ENCODE results near the gene FAHD2A. TPM values are rescaled to one million over a fixed set of nuclear protein-coding genes. Genes with fewer than 3 reads are reported as not detected.
"Not testable (repeated sequence)": the region's sequence is repeated elsewhere in the genome, so short reads cannot be mapped to it uniquely, and the experiment has no call there.

Gene FAHD2A
- total RNA-seq, 1 experiment from 2014 or later: 28.5 TPM

DNA sequence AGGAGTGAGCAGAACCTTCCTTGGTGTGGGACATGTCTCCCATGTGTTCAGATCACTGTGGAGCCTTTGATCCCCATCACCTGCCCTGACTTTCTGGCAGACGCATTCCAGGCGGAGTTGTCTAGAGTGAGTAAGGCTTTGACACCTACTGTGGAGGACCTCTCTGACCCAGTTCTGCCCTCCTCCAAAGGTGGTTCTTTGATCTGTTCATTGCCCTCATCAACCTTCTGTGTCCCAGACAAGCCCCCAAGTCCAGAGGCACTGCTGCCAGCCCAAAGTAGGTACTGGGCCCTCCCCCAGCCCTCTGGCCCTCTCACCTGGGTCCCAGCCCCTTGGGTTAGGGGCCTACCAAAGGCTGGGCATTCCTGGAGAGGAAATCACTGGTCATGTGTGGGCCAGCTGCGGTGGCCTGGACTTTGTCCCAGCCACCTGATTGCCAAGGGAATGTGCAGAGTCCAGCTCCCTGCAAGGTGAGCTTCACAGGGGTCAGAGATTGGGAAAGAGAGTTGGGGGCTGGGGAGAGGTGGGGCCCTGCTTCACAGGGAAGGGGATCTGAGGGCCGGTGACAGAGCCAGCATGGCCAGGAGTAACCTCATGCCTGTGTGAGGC is 12.1 kb upstream of the FAHD2A start:
- no peak for DNase-seq (ENCODE audit: low read depth)

DNA sequence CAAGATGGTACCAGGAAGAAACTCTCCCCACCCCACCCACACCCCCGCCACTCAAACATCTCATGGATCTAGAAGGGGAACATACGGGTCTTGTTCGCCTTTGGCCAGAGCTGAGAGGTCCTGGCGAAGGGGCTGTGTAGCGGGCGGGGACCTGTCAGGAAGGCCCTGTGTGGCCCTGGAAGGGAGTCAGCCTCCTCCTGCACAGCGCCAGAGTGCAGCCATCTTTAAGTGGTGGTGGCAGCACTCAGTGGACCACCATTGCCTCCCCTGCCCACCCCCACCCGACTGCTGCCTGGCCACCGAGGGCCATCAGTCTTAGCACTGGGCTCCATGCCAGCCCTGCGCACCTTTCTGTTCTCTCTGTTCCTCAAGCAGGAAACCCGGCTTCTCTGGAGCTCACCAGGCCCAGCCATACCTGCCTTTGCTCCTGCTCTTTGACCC is 11.6 kb upstream of the FAHD2A start:
- no peak for DNase-seq (ENCODE audit: low read depth)

DNA sequence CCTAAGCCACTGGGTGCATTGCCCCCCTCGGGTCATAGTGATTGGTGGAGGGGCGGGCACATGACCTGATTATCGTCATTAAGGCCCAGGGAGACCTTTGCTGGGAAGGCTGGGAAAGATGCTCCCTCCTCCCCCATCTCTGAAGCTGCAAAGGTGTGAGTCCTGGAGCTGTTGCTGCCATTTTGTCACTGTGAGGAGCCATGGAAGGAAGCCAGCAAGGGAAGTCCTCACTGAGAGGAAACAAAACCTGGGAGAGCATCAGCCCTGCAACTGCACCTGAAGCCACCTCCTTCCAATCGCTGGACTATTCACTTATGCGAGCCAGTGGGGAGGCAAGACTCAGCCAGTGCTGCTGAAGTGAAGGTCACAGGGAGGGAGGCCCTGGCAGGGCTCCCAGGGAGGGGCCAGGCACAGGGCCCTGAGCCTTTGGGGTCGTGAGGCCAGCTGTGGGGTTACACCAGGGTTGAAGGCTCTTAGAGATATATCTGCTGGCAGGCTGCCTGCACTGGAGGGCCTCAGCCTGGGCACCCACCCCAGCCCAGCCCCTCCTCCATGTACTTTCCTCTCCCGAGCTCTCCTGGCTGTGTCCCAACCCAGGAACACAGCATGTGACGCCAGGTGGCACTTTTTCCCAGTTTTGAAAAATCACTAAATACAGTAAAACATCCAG is 10.7 kb upstream of the FAHD2A start:
- no peak for DNase-seq (ENCODE audit: low read depth)

DNA sequence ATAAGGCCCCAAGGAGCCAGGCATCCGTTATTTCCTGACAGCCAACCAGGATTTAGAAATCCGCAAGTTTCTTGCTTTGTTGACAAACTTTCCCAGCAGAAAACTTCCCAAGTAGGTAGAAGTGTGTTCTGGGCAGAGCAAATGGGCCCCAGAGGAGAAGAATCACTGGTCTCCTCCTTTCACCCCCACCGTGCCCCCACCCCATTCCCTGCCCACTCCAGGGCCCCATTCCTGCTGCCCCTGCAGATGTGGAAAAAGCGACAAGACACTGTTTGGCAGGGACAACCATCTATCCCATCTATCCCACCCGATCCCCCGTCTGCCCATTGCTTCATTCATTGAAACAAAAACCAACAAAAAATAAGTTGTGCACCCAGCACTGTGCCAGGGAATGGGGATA is 10.2 kb upstream of the FAHD2A start:
- no peak for DNase-seq (ENCODE audit: low read depth)

DNA sequence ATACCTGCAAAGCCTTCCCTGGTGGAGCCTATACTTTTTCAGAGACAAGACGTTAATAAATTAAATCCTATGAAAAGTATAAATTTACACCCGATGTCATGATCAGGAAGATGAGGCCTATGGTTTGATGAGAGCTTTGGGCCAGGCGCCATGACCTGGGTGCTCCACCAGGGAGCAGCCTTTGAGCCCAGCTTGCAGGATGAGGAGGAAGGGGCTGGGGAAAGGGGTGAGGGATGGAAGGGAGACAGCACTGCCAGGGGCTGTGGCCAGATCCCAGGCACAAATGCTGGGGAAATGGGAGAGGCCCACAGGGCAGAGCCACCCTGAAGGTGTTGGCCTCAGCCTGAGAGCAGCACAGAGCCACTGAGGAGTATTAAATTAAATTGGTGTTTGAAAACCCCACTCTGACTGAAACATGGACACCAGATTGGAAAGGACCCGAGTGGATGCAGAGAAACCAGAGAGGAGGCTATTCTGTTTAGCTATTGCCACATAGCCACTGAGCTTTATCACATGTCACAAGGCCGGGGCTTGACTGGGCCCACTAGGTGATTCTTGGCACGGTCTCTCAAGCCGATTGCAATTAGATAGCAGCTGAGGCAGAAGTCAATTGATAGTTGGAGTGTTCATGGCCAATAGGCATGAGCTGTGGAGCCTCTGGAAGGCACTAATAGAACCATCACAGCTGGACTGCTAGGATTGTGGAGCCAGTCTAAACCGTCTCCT is 9.6 kb upstream of the FAHD2A start:
- DNase-seq (ENCODE audit: low read depth): no peak

DNA sequence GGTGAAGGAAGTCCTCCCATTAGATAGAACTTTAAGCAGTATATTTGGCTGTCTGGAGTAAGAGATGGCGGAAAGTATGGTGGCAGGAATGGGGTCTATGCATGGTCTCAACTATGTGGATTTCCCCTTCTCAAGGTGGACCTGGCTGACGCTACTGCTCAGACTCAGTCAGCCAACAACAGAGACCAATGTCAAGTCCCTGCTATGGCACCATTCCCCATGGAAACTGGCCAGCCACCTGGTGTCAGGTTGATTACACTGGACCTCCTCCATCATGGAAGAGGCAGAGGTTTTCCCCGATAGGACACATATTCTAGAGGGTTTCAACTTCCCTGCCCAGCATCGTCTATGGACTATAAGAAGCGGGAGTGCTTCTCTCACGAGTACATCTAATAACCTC is 8.6 kb upstream of the FAHD2A start:
- no peak for DNase-seq (ENCODE audit: low read depth)

DNA sequence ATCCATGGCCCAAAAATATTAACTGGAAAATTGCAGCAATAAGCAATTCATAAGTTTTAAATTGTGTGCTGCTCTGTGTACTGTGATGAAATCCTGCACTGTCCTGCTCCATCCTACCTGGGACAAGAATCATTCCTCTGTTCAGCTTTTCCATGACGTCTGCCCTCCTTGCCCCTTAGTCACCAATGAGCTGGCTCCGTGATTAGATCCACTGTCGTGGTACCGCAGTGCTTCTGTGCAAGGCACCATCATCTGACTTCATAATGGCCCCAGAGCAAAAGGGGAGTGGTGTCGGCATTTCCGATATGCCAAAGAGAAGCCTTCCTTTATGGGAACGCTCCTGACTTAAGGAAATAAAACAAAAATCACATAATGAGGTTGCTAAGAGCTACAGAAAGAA is 3.4 kb upstream of the FAHD2A start:
- DNase-seq (ENCODE audit: low read depth): no peak

DNA sequence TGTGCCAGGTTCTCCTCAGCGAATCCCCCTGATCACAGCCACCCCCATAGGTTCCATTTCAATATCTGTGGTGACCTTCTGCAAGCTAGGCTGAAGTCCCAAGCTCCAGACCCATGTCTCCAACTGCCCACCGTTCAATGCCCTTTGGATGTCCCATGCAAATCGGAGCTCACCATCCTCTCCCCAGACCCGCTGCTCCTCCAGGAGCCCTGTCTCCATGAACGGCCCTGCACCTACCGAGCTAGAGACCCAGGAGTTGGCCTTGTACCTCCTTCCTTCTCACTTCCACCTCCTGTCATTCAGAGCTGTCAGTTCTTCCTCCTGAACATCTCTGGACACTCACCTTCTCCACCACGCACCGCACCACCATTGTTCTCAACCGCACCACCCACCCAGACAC is 1.0 kb upstream of the FAHD2A start:
- no peak for DNase-seq (ENCODE audit: low read depth)

DNA sequence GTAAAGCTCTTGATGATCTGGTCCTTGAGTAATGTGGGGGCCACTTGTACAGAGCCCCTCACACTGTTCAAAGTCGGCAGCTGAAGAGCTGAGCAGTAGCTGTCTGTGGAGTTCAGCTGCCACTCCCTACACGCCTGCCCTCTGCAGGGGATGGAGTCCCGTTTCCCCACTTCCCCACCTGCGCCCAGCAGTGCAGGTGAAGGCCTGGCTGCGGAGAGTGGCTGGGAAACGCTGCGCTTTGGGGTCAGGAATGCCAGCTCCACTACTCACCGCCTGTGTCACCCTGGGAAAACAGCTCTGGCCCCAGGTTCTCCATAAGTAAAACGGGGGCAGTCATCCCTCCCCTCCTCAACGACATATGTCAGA is 521 bp upstream of the FAHD2A start:
- DNase-seq (ENCODE audit: low read depth): peak; percentile 20

DNA sequence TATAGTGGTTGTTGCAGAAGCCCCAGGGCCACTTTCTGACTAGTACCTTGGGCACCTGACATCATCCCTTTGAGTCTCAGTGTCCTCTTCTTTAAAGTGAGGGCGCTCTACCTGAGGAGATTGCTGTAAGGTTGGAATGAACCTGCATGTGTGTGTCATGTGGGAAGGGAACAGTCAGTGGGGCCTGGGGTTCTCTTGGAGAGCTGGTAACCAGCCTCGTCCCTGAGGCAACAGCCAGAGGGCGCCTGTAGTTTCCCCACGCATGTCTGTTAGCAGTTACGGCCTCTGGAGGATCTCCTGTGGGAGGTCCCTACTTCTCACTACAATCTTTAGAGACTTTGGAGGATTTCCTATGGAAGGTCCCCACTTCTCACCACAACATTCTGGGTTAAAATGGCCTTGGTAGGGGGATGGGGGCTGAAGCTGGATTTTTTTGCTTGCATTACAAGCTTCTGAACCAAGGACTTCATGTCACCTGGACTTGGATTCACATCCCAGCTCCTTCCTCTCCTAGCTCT is 755 bp downstream of the FAHD2A start:
- DNase-seq (ENCODE audit: low read depth): peak; percentile 21

DNA sequence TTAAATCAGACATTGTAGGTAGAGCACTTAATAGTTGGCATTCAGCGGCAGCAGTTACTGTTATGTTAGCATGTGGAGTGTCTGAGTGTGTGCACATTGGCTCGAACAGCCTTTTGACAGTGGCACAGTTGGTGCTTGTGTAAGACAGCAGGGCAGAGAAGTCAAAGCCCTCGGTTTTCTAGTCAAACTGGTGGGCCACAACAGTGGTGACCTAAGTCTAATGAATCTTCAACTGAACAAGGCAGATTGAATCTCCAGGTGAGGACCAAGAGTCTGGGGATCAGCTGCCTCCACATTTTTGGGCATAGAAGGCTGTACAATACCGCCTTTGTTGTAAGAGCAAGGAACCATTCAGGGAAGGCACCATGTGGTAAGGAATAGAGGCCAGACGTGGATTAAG is 1.3 kb downstream of the FAHD2A start:
- DNase-seq (ENCODE audit: low read depth): not testable (repeated sequence)

DNA sequence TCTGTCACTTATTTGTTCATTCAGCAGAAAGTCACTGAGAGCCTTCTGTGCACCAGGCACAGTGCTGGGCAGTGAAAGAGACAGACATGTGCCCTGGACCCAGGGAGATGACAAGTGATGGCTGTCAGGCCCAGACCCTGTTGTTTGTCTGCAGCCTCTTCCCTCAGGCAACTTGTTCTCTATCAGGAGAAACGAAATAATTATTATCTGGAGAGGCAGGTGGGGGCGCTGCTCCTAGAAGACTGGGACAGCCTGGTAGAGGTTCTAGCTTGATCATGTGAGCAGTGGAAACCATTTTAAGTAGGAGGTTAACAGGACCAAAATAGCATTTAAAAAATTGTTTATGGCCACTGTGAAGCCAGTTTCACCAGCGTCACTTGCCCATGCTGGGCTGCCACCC is 2.2 kb downstream of the FAHD2A start:
- not testable (repeated sequence) for DNase-seq (ENCODE audit: low read depth)

DNA sequence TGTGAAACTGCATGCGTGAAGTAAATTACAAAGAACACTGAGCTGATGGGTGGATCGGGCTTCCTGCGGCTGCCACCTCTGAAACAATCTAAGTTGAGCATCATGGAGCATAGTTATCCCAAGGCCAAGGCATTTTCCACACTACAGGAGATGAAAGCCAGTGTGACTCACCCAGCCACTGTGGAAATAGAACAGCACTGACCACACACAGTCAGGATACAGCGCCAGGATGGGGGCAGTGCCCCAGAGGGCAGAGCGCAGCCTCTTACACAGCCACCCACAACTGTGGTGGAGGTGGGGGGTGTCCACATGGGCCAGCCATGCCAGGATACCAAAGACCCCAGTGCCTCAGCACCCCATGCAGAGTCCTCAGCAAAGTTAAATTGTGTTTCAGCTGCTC is 8.7 kb downstream of the FAHD2A start:
- DNase-seq (ENCODE audit: low read depth): peak; percentile 39

DNA sequence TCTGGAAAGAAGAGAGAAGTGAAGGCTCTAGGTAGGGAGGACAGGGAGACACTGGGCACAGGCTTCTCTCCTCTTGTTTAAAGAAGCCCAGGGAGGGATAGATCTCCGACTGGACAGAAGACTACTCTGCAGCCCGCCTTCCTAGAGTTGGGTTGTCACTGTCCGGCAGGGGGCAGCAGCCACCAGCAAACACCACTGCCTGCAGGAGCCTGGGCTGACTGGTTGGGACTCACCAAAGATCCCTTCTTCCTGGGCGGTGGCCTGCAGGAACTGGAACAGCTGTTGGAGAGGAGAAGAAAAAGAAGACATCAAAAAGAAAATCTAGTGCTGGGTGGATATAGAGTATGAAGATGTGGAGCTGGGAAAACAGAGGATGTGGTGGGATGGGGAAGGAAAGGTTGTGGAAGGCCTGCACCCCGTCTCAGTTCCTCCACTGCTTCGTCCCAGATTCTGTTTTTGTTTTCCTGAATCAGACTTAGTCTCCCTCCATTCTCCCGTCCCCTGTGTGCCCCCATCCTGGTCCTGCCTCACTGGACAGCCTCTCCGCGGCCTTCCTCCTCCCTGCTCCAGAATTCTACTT is 11.6 kb downstream of the FAHD2A start:
- peak; percentile 83 for DNase-seq (ENCODE audit: low read depth)

DNA sequence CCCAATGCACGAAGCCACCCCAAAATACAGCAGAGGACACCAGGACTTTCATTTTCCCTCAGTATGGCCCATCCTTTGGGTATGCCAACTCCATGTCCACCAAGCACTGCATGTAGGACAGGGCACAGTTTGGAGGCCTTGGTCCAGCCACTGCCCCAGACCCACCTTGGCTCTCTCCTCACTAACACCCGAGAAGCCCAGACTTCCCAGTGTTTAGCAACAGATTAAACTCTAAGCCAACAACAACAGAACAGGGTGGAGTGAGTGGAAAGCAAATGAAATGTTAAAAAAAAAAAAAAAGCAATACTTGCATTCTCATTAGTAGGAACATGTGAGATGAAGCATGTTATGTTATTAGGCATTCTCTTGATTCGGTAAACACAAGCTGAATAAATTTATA is 12.6 kb downstream of the FAHD2A start:
- DNase-seq (ENCODE audit: low read depth): not testable (repeated sequence)

DNA sequence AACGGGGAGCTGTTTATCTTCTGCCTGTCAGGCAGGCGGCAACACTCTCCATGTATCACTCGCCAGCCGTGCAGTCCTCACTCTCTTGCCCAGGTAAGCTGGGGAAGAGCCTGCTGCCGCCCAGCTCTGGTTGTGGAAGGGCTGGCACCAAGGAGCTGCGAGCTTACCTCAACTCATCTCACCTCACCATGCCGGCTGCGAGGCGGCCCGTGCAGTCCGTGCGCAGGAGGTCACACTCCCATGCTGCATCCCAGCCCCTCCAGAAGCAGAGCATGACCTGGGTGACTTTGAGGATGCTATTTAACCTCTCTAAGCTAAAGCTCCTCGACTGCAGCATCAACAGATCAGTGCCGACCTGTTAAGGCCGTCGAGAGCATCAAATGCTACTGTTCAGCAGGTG is 13.1 kb downstream of the FAHD2A start:
- not testable (repeated sequence) for DNase-seq (ENCODE audit: low read depth)

DNA sequence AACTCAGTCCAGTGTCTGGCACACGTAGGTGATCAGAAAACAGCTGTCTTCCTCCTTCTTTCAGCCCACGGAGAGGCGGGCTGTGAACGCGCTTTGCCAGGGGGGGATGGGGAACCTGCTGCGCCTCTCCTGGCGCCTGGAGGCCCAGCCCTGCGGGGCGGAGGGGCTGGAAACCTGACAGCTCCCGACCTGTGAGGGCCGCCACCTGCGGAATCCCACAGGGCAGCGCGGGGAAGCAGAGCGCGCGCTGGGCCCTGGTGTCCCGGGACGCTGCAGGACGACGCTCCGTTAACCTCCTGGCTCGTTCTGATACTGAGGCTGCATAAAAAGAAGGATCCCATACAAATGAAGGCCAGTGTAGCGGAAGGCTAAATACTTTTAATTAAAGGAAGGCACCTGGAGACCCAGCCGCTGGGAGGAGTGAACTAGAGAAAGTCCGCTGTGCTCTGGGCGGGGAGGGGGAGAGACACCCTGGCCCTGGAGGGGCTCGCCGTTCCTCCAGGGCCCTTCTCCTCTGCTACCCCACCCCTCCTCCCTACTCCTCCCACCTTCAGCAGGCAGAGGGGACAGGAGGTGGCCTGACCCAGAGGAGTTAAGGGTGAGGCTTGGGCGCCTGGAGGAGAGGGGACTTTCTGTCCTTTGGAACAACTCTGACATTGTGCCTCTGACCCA is 24.8 kb downstream of the FAHD2A start:
- not testable (repeated sequence) for DNase-seq (ENCODE audit: low read depth)

DNA sequence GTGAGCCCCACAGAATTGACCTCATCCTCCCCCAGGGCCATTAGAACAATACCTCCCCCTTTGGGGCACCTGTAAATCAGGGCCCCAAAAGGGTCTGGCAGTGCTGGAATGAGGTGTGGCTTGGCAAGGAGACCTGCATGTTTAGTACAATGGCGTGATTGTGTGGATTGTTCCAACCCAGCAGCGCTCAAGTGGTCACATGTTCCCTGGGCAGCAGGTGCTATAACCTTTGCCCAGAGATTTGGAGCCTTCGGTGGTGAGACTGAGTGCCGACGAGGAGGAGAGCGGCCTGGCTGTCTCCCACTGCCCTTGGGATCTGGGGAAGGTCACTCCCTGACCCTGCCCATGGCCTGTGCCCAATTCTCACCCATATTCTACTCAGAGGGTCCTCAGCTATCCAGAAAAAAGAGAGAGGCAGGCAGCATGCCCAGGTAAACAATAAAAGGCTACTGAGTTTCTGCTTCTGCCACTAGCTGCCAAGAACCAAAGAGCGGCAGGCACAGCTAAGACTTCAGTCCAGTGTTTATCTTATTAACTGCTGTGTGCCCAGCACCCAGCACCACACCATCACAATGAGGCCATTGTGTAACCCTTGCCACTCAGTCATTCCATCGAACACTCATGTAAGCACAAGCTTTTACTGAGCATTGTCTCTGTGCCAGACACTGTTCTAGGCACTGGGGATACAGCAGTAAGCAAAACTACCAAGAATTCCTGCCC is 27.4 kb downstream of the FAHD2A start:
- not testable (repeated sequence) for DNase-seq (ENCODE audit: low read depth)

DNA sequence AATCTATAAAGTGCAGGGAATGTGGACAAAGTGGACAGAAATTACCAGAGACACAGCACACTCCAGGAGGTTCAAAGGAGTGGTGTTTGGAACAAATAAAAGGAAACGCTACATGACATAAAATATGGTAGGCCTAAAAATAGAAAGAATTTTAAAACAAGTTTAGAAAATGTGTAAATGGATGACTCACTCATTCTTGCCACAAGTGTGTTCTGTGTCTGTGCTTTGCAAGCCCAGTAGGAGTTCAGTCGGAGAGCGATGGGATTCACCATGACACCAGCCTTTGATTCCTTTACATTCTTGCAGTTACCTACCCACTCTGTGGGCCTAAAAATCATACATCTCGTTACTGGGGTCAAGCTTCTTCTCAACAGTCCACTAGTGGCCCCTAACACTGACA is 30.9 kb downstream of the FAHD2A start:
- not testable (repeated sequence) for DNase-seq (ENCODE audit: low read depth)

DNA sequence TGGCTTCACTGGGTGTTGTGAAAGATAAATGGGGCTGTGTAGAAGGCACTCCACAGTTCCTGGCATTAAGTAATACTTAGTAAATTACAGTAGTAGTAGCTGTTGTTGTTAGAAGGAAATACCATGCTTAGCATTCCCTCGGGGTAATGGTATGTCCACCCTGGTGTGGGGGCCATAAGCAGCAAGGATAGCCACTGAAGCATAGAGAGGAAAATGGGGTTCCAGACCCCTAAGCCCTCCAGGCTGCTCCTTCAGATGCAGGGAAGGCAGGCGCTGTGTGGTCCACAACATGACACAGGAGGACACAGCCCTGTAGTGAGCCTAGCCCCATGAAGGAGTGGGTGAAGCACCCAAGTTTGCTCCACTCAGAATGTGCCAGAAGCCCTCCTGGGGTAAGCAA is 31.5 kb downstream of the FAHD2A start:
- not testable (repeated sequence) for DNase-seq (ENCODE audit: low read depth)

DNA sequence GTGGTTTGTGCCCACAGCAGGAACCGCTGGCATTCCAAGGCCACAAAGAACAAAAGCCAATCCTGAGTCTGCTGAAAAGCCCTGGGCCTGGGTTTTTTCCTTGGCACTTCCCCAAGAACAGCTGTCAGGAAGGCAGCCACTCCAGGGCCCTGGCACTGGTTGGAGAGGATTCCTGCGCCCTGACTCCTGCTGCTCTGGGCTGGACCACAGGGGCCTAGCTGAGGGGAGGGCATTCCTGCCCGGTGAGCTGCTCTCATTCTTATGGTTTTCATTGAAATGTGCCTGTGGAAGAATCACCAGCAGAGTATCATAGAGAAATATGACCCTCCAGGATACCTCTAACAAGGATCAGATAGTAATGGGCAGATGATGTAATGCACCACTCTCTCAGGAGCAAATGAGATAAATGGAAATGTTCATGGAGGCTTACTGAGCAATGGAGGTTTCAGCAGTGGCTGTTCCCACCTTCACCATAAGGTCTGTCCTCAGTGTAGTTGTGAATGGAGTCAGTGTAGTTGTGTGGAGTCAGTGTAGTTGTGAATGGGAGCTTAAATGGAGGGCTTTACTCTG is 32.1 kb downstream of the FAHD2A start:
- DNase-seq (ENCODE audit: low read depth): peak; percentile 57
